Measurements from ENCODE around the gene TMC2.

TMC2 gene

GRCh38 chr20:2659547-2659946 lies 123.2 kb downstream of the TMC2 start:
- Histone ChIP-seq H3K18ac (ENCODE audit: low read length) (no peak overlapping the region), H4K91ac (ENCODE audit: low read depth, low read length, poor library complexity) (no peak overlapping the region), H3K23ac (ENCODE audit: low read depth, low read length, poor library complexity) (no peak overlapping the region), H2AFZ (ENCODE audit: low read length) (no peak overlapping the region), H3K4me2 (ENCODE audit: insufficient read depth, low read length, poor library complexity, severe bottlenecking) (no peak overlapping the region), H3K27ac (replicated peaks; ENCODE audit: low read length) (no peak overlapping the region), H2AK5ac (ENCODE audit: low read depth, low read length) (no peak overlapping the region), H3K9ac (ENCODE audit: low read depth, low read length, poor library complexity) (no peak overlapping the region), H2BK5ac (ENCODE audit: low read length) (no peak overlapping the region), H2BK15ac (ENCODE audit: low read length) (no peak overlapping the region), H3K36me3 (replicated peaks in 1 of 2; ENCODE audit: control insufficient read depth in 2 of 2, insufficient read depth in 2 of 2, low read length in 2 of 2) (peaks cover 62 to 78% of the 10 kb centered on the region in 2 donors), H3K4me3 (ENCODE audit: low read length in 2 of 2) (no peak overlapping the region), H3K4me1 (ENCODE audit: control insufficient read depth in 2 of 2, insufficient read depth in 1 of 2, low read depth in 1 of 2, low read length in 2 of 2) (peaks cover 3 to 5% of the 10 kb centered on the region in 2 donors), H3K14ac (ENCODE audit: low read length) (no peak overlapping the region), H2BK120ac (ENCODE audit: low read depth, low read length) (no peak overlapping the region), H3K27me3 (ENCODE audit: control insufficient read depth in 3 of 3, insufficient read depth in 3 of 3, low read depth in 1 of 3, low read length in 3 of 3) (no peaks in the 10 kb centered on the region), H3K4ac (ENCODE audit: low read length) (no peak overlapping the region), H2BK12ac (ENCODE audit: low read length) (no peak overlapping the region), H4K8ac (ENCODE audit: low read depth, low read length) (no peak overlapping the region), H3K79me1 (ENCODE audit: low read depth, low read length) (peaks cover 5% of the 10 kb centered on the region), H3K9me3 (replicated peaks in 1 of 2; ENCODE audit: control insufficient read depth in 2 of 2, insufficient read depth in 1 of 2, low read depth in 1 of 2, low read length in 2 of 2) (no peaks in the 10 kb centered on the region)
- no peak for DNase-seq (ENCODE audit: low spot score)
- no CpG with 5 or more reads among the region's 10 CpGs for WGBS, 2 donors (ENCODE audit: extremely low coverage in 2 of 2, insufficient read length in 2 of 2, insufficient replicate concordance in 1 of 2)

DNA sequence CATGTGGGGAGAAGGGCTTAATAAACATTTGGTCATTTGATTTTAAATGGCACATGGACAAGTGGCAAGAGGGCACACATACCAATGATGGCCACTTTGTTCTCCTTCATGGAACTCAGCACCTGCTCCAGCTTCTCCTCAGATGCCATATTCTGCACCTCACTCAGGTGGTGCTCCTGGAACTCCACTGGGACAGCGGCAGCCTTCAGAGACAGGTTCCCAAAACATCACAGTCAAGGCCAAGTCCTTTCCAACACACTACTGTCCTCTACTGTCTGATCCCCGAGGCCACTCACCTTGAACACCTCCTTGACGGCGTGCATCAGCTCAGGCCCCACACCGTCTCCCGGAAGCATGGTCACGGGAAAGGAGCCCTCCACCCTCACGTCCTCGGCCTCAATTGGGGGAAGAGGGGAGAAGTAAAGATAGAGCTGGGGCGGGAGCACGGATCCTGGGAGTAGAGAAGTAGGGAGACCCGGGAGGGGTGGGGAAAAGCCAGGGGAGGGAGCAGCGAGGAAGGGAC lies 127.1 kb downstream of the TMC2 start:
- Histone ChIP-seq H2BK120ac (ENCODE audit: low read depth, low read length) (no peak overlapping the region), H3K36me3 (replicated peaks in 1 of 2; ENCODE audit: control insufficient read depth in 2 of 2, insufficient read depth in 2 of 2, low read length in 2 of 2) (peaks cover 28 to 39% of the 10 kb centered on the region in 2 donors), H3K4me2 (ENCODE audit: insufficient read depth, low read length, poor library complexity, severe bottlenecking) (peak overlapping the region; percentile 98), H3K4ac (ENCODE audit: low read length) (no peak overlapping the region), H2BK12ac (ENCODE audit: low read length) (peak overlapping the region; percentile 2), H3K27me3 (ENCODE audit: control insufficient read depth in 3 of 3, insufficient read depth in 3 of 3, low read depth in 1 of 3, low read length in 3 of 3) (peaks cover 0 to 8% (median 4%) of the 10 kb centered on the region in 3 experiments), H4K8ac (ENCODE audit: low read depth, low read length) (peak overlapping the region; percentile 78), H2AK5ac (ENCODE audit: low read depth, low read length) (peak overlapping the region; percentile 79), H3K4me1 (ENCODE audit: control insufficient read depth in 2 of 2, insufficient read depth in 1 of 2, low read depth in 1 of 2, low read length in 2 of 2) (peaks cover 3 to 5% of the 10 kb centered on the region in 2 donors), H3K23ac (ENCODE audit: low read depth, low read length, poor library complexity) (no peak overlapping the region), H3K9me3 (replicated peaks in 1 of 2; ENCODE audit: control insufficient read depth in 2 of 2, insufficient read depth in 1 of 2, low read depth in 1 of 2, low read length in 2 of 2) (no peaks in the 10 kb centered on the region), H2BK5ac (ENCODE audit: low read length) (peak overlapping the region; percentile 49), H3K14ac (ENCODE audit: low read length) (peak overlapping the region; percentile 25), H3K27ac (replicated peaks; ENCODE audit: low read length) (no peak overlapping the region), H3K4me3 (ENCODE audit: low read length in 2 of 2) (peak overlapping the region; percentile 84 to 90), H2AFZ (ENCODE audit: low read length) (peak overlapping the region; percentile 84), H3K9ac (ENCODE audit: low read depth, low read length, poor library complexity) (peak overlapping the region; percentile 86), H4K91ac (ENCODE audit: low read depth, low read length, poor library complexity) (no peak overlapping the region), H3K79me1 (ENCODE audit: low read depth, low read length) (peaks cover 2% of the 10 kb centered on the region), H2BK15ac (ENCODE audit: low read length) (no peak overlapping the region), H3K18ac (ENCODE audit: low read length) (no peak overlapping the region)
- no CpG with 5 or more reads among the region's 13 CpGs for WGBS, 2 donors (ENCODE audit: extremely low coverage in 2 of 2, insufficient read length in 2 of 2, insufficient replicate concordance in 1 of 2)
- no peak for DNase-seq (ENCODE audit: low spot score)

DNA sequence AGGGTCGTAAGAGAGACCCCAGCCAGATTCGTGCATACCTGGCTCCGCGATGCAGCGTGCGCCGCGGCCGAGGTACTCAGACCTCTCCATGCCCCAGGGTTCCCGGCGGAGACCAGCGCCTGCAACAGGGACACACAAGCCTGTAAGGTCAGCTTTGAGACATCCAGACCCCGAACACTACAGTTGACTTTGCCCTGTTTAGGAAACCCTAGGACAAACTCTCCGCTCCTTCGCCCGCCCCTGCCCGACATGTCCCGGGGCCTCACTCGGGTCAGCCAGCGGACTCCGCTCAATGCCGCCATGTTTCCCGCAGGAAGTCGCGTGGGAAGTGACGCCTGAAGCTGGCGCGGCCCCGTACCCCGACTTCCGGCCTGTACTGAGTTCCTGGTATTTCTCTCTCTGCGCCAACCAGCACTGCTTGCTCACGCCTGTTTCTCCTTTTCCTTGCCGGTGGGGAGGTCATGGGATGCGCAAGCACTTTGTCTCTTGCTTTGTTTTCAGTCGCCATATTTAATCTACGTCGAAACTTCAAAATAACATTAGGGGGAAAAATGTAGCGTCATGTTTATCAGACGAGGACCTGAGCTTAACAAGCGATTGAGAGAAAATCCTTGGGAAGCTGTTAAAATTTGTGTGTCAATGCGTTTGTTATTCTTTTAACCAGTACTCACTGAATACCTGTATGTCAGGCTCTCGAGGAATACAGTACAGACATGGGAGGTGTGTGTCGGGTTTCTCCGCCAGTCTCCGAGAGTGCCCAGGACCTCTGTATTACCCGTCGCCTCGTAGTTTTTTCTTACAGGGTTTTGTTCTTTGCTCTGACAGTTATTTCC lies 127.7 kb downstream of the TMC2 start, which contains the start of gene IDH3B:
IDH3B (minus strand) TSS at position 330 of the 833 bp plus-strand sequence; CDS start at position 302, 28 bp downstream.
- Histone ChIP-seq H3K9me3 (replicated peaks in 1 of 2; ENCODE audit: control insufficient read depth in 2 of 2, insufficient read depth in 1 of 2, low read depth in 1 of 2, low read length in 2 of 2) (no peaks in the 10 kb centered on the region), H2BK5ac (ENCODE audit: low read length) (peak within 1 kb of the TSS; percentile 49), H2BK12ac (ENCODE audit: low read length) (peak within 1 kb of the TSS; percentile 2), H2AFZ (ENCODE audit: low read length) (peak within 1 kb of the TSS; percentile 84), H3K4me1 (ENCODE audit: control insufficient read depth in 2 of 2, insufficient read depth in 1 of 2, low read depth in 1 of 2, low read length in 2 of 2) (peaks cover 3 to 5% of the 10 kb centered on the region in 2 donors), H3K23ac (ENCODE audit: low read depth, low read length, poor library complexity) (peak within 1 kb of the TSS; percentile 87), H3K9ac (ENCODE audit: low read depth, low read length, poor library complexity) (peak within 1 kb of the TSS; percentile 86), H2BK120ac (ENCODE audit: low read depth, low read length) (no peak within 1 kb of the TSS), H3K79me1 (ENCODE audit: low read depth, low read length) (peaks cover 2% of the 10 kb centered on the region), H3K27ac (replicated peaks; ENCODE audit: low read length) (peak within 1 kb of the TSS; percentile 57), H2BK15ac (ENCODE audit: low read length) (no peak within 1 kb of the TSS), H3K4me2 (ENCODE audit: insufficient read depth, low read length, poor library complexity, severe bottlenecking) (peak within 1 kb of the TSS; percentile 98), H4K8ac (ENCODE audit: low read depth, low read length) (peak within 1 kb of the TSS; percentile 78), H2AK5ac (ENCODE audit: low read depth, low read length) (peak within 1 kb of the TSS; percentile 79), H3K36me3 (replicated peaks in 1 of 2; ENCODE audit: control insufficient read depth in 2 of 2, insufficient read depth in 2 of 2, low read length in 2 of 2) (peaks cover 21 to 32% of the 10 kb centered on the region in 2 donors), H3K27me3 (ENCODE audit: control insufficient read depth in 3 of 3, insufficient read depth in 3 of 3, low read depth in 1 of 3, low read length in 3 of 3) (peaks cover 0 to 14% (median 8%) of the 10 kb centered on the region in 3 experiments), H3K4ac (ENCODE audit: low read length) (no peak within 1 kb of the TSS), H3K18ac (ENCODE audit: low read length) (peak within 1 kb of the TSS; percentile 80), H3K14ac (ENCODE audit: low read length) (peak within 1 kb of the TSS; percentile 25), H3K4me3 (ENCODE audit: low read length in 2 of 2) (peak within 1 kb of the TSS; percentile 84 to 90), H4K91ac (ENCODE audit: low read depth, low read length, poor library complexity) (no peak within 1 kb of the TSS)
- no CpG with 5 or more reads among the region's 49 CpGs for WGBS, 2 donors (ENCODE audit: extremely low coverage in 2 of 2, insufficient read length in 2 of 2, insufficient replicate concordance in 1 of 2)
- peak; percentile 79 for DNase-seq (ENCODE audit: low spot score)

DNA sequence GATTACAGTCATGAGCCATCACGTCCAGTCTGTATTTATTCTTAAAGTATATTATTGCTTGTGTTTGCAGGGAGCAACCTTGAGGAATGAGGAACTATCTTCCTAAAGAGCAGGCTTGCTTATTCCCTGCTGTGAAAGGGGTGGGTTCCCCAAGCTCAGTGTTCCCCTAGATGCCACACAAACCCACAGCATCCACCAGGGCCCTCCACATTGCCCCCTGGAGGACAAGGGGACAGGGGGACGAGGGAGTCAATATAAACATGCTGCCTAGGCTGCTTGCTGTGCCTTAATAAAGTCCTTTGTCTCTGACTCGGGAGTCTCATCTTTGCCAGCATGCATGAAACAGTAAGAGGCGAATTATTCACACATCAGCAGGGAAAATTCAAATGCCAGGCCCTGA lies 135.6 kb downstream of the TMC2 start:
- Histone ChIP-seq H3K9me3 (replicated peaks in 1 of 2; ENCODE audit: control insufficient read depth in 2 of 2, insufficient read depth in 1 of 2, low read depth in 1 of 2, low read length in 2 of 2) (no peaks in the 10 kb centered on the region), H2AK5ac (ENCODE audit: low read depth, low read length) (no peak overlapping the region), H3K36me3 (replicated peaks in 1 of 2; ENCODE audit: control insufficient read depth in 2 of 2, insufficient read depth in 2 of 2, low read length in 2 of 2) (no peaks in the 10 kb centered on the region), H4K8ac (ENCODE audit: low read depth, low read length) (no peak overlapping the region), H4K91ac (ENCODE audit: low read depth, low read length, poor library complexity) (no peak overlapping the region), H3K27me3 (ENCODE audit: control insufficient read depth in 3 of 3, insufficient read depth in 3 of 3, low read depth in 1 of 3, low read length in 3 of 3) (peaks cover 0 to 52% (median 8%) of the 10 kb centered on the region in 3 experiments), H2BK120ac (ENCODE audit: low read depth, low read length) (no peak overlapping the region), H3K27ac (replicated peaks; ENCODE audit: low read length) (no peak overlapping the region), H2BK12ac (ENCODE audit: low read length) (no peak overlapping the region), H3K4me1 (ENCODE audit: control insufficient read depth in 2 of 2, insufficient read depth in 1 of 2, low read depth in 1 of 2, low read length in 2 of 2) (no peaks in the 10 kb centered on the region), H3K14ac (ENCODE audit: low read length) (no peak overlapping the region), H2BK5ac (ENCODE audit: low read length) (no peak overlapping the region), H3K4me2 (ENCODE audit: insufficient read depth, low read length, poor library complexity, severe bottlenecking) (no peak overlapping the region), H3K9ac (ENCODE audit: low read depth, low read length, poor library complexity) (no peak overlapping the region), H3K23ac (ENCODE audit: low read depth, low read length, poor library complexity) (no peak overlapping the region), H2BK15ac (ENCODE audit: low read length) (no peak overlapping the region), H3K79me1 (ENCODE audit: low read depth, low read length) (no peaks in the 10 kb centered on the region), H3K18ac (ENCODE audit: low read length) (no peak overlapping the region), H2AFZ (ENCODE audit: low read length) (no peak overlapping the region), H3K4ac (ENCODE audit: low read length) (no peak overlapping the region), H3K4me3 (ENCODE audit: low read length in 2 of 2) (no peak overlapping the region)
- whole genome bisulfite sequencing, 2 donors (ENCODE audit: extremely low coverage in 2 of 2, insufficient read length in 2 of 2, insufficient replicate concordance in 1 of 2): no CpG with 5 or more reads among the region's 4 CpGs
- no peak for DNase-seq (ENCODE audit: low spot score)

Measured in neuronal stem cell (in vitro differentiated cells).